Fibroblast of skin of right biceps (primary cell): Measurements from ENCODE around the gene SH3GLB1.

Source experiments
- DNase-seq: peaks from one replicate; pipeline ENCODE4 v3.0.0-alpha.2; 2013

Gene SH3GLB1

DNA sequence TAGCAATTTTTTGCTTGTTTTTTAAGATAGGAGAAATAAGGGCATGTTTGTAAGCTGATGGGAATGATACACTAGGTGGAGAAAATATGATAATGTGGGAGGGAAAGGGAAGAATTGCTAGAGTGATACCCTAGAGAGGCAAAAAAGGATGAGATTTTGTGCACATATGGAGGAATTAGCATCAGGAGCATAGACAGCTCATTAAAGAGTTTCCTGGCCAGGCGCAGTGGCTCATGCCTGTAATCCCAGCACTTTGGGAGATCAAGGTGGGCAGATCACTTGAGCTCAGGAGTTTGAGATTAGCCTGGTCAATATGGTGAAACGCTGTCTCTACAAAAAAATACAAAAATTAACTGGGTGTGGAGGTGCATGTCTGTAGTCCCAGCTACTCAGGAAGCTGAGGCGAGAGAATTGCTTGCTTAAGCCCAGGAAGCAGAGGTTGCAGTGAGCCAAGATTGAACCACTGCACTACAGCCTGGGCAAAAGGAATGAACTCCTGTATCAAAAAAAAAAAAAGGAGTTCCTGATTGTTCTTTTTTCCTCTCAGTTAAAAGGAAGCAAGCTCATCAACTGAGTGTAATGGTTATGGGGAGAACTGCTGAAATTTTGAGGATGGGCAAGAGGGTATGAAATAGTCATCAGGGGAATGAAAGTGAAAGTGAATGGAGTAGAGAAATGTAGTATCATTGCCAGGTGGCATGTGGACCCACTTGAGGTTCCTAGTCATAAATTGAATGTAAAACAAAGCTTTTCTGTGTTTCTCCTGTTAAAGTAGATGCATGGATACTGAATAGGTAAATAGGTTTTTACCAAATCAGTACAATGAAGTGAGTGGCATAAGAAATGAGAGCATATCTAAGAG lies 35.5 kb downstream of the SH3GLB1 start:
- no peak for DNase-seq

DNA sequence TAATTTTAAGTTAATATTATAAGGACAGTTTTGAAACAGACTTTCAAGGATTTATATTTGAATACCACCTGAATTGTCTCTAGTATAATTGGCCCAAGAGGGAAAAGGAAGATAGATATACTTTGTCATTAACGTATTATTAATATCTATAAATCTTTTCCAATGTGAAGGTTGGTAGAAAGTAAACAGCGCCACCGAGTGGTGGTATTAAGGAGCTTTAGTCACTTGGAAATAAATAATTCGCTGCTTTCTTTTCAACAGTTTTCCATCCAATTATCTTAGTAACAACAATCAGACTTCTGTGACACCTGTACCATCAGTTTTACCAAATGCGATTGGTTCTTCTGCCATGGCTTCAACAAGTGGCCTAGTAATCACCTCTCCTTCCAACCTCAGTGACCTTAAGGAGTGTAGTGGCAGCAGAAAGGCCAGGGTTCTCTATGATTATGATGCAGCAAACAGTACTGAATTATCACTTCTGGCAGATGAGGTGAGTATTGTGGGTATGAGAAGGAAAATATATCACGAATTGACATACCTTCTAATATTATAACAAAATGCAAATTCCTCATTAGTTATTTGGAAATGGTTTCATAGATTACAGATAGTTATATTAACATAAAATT lies 37.7 kb downstream of the SH3GLB1 start:
- peak; percentile 29 for DNase-seq

DNA sequence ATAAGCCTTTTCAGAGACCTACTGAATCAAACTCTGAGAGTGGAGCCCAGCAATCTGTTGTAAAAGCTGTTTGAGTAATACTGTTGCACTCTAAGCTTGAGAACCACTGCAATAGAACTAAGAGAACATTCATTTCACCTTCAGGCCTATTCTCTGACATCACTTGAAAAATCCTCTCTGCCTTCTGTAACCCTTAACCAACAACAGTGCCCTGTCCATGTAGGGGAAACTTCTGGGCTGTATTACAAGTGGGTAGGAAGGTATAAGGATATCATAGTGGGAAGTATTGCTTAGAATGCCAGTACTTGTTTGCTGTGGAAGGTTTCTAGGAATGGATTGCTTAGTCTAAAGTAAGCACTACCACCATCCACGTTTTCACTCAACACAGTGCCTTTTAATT lies 42.9 kb downstream of the SH3GLB1 start:
- no peak for DNase-seq

DNA sequence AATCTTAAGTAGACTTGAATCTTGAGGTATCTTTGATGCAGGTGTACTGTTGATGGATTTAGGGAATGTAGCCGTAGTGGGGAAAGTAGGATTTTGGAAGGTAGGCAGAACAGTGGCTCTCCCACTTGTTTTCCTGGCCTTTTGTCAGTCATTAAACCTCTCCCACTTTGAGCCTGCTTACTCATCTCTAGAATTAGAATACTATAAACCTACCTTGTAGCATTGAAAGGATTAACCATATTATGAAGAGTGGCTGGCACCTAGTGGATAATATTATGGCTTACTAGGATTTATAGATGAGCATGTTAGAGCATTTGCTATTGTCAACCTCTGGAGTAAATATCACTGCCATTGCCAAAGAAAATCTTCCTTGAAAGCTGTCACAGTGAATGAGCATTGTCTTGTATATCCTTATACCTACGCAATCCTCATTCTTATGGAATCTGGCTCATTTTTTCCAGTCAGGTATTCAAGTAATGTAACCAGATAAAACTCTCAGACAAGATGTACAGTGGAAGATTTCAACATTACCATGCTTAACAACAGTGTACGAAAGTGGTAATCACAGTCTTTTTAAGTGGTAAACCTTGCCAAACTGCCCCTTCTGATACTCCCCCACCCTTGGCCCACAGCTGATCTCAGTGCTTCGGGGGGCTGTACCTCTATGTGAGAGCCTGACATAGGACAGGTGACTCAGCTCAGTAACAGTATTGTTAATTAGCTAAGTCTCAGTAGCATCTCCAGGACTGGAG lies 44.4 kb downstream of the SH3GLB1 start:
- no peak for DNase-seq

DNA sequence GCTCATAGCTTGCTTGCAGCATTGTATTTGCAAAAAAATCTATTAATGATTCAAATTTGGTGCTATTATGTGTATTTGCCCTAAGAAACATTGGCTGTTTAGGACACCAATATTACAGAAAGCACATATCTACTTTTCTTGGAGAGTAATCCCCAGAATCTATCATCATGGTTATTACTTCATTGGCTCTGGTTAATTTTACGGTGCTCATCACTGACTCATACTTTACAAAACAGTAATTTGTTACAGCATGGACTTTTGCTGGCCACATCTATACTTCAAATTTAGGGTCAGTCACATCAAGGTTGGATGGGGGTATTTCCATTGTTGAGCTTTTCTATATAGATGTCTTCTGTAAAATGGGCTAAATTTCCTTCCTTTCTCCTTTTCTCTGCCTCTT lies 45.7 kb downstream of the SH3GLB1 start:
- no peak for DNase-seq

DNA sequence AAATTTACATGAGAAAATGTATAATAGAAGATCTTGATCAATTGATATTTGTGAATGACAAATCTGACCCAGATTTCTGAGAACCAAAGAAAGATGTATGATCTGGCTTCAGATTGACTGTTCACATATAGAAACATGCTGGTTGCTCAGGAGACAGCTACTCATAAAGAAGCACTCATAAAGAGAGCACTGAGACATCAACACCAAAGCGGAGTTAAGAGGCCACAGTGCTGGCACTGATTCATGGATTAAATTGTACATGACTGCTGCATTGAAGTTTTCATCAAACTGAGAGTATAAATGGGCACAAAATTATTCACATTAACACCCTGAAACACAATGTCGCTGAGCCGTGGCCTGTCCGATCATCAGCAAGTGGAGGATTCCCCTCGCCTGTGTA lies 46.2 kb downstream of the SH3GLB1 start:
- no peak for DNase-seq

DNA sequence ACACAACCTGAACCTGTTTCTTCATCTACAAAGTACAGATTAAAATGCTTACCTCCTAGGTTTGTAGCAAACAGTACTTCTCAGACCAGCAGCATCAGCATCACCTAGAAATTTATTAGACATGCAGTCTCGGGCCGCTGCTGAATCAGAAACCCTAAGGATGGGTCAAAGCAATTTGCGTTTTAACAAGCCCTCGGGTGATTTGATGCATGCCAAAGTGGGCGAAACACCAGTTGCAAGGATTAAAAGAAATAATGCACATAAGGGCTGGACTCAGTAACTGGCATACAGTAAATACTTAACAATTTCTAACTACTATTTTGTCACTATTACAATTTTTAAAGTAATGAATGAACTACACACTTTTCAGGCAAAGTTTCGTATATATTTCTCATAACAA lies 47.5 kb downstream of the SH3GLB1 start:
- no peak for DNase-seq

DNA sequence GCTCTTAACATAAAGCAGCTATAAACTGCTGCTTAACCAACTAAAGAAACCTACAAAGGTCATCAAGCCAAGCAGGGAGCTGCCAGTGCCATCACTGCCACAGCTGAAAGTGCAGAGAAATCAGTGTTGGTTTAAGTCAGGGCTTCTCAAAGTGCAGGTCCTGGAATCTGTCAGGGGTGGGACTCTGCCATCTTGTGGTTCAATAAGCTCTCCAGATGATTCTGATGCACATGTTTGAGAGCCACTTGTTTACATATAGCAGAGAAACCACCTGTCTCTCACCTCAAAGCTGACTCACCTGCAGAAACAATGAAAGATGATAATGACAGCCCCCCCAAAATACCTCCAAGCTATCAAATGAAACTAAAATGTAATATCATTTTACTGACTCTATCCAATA lies 49.3 kb downstream of the SH3GLB1 start:
- no peak for DNase-seq

DNA sequence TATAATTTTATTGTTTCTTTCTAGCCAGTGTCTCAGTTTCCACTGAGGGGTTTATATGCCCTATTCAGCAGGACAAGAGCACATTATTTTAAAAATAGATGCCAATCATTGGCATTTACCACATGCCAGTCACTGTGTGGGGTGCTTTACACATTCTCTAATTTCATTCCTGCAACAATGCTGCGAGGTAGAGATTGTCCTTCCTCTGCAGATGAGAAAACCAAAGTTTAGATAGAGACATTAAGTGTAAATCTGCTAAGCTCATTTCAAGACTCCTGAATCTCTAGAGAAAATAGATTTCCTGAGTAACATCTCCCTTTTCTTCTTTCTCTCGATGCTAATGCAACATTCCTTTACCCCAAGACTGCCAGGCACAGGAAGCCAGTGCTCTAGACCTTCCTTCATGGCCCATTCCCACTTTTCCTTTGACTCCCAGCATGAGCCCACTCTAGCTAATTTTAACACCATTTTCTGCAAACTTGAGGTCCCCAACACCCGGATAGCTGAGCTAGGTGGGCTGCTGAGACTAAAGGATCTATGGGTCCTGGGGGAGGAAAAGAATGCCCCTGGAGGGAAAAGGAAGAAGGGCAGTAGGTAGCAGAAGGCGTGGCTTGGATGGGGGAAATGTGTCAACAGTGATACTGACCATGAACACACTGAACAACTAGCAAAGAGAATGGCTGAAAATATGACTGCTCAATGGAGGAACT lies 50.0 kb downstream of the SH3GLB1 start:
- DNase-seq, result no peak

DNA sequence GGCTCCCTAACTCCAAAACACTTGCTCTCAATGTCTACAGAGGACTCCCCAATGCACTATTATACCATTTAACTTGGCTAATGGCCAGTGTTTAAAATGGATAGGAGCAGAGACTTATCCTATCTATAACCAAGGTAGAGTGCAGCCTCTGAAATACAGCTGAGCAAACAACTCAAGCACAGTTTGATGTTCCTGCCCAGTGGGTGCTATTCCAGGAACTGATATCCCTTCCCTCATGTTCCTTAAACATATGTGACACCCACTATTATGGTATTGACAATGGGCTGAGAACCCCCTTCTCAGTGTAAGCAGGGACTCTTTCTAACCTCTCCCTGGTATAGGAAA lies 51.7 kb downstream of the SH3GLB1 start:
- no peak for DNase-seq

DNA sequence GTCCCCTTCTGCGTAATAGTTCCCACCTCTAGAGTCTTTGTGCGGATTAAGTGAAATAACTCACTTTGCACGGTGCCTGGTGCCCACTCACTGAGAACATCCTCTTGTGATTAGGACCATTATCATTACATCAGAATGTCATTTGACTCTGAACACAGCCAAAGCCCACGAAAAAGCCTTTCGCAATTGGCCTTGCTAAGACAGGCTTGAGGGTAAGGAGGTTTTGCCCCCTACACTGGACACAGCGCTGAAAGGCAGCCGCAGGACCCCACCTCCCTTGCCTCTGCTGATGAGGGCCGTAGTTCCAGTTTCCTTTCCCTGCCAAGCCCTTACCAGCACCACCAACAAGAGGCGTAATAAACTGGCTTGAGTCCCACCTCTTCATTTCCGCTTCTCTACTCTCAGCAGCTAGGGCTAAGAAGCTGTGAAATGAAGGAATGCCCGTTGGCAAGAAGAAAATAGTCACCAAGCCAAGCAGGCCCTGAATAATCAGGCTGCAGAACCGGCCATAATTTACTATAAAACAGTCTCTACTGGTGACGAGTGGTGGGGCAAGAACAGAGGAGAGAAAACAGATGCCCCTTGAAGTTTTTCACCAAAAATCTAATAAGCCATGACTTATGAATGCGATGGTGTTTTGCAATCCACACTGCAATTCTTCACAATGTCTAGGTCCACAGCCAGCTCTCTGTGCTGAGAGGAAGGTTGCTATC lies 53.1 kb downstream of the SH3GLB1 start:
- no peak for DNase-seq

DNA sequence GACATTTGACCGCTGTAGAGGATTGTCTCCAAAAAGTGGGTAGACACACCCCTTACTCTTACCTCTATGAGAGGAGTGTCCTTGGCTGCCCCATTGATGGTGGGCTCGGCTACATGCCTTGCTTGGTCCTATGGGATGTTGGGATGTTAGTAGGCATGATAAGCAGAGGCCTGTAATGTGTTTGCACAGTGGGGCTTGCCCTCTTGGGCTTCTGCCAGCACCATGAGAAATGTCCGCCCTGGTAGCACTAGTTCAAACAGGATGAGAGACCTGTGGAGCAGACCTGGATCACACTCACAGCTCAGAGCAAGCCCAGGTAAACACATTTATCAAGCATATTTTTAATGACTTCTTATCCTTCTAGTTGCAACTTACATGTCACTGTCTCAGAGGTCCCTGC lies 54.2 kb downstream of the SH3GLB1 start:
- DNase-seq, result no peak

DNA sequence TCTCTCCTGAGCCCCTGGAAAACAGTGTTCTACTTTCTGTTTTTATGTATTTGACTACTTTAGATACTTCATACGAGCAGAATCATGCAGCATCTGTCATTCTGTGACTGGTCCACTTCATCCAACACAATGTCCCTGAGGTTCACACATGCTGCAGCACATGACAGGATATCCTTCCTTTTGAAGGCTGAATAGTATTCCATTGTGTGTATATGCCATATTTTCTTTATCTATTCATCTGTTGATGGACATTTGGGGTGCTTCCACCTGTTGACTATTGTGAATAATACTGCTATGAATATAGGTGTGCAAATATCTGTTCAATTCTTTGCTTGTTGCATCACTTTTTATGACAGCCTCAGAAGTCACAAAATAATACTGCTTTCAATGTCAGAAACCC lies 55.8 kb downstream of the SH3GLB1 start:
- no peak for DNase-seq

DNA sequence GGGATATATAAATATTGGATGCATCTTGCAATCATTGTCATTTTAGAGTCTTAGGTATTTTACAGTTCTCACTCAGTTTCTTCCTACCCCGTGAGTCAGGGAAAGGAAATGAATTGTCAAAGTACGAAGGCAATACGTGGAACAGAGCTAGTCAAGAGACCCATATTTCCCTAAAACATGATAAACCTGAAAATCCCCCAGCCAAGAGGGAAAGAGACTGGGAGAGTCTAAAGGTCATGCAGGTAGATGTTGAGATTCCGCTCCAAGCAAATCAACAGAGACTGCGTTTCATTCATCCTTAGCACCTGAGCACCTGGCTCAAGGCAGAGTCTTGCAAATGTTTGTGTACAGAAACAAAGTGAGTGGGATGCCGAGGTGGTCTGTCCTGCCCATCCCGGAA lies 58.0 kb downstream of the SH3GLB1 start:
- no peak for DNase-seq

DNA sequence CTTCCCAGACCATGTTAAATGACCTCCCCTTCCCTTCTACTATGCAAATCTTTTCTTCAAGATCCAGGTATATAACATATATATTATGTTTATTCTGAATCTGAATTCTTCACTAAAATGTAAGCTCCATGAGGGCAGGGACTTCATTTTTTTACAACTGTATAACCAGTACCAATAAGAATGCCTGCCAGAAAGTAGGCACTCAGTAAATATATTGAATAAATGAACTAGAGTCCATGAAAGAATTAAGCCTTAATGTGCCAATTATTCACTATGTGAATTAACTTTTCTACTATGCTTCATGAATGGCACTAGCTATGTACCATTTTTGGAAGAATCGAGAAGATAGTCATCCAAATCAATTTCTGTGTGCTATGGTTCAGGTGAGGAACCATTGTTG lies 60.1 kb downstream of the SH3GLB1 start:
- no peak for DNase-seq

DNA sequence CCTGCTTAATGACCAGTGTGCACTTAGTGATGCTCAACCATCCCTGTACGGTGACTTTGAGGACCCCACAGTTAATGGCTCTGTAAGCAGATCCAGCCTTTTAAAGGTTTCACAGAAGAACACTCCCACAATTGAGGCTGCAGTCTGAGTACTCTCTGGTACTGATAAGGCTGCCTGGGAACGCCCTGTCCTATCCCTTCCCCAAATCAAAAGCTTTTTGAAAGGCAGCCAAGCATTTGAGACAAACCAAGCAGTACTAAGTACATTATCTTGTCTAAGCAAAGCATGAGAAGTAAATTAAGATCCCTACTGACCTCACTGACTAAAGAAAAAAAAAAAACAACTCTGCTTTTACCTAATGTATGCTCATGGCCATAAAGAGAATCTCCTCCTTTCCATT lies 60.7 kb downstream of the SH3GLB1 start:
- DNase-seq, result no peak

DNA sequence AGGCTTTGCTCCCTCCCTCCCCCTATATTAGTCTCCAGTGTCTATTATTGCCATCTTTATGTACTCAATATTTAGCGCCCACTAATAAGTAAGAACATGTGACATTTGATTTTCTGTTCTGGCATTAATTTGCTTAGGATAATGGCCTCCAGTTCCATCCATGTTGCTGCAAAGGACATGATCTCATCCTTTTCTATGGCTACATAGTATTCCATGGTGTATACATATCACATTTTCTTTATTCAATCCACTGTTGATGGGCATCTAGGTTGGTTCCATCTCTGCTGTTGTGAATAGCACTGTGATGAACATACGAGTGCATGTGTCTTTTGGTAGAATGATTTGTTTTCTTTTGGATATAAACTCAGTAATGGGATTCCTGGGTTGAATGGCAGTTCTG lies 61.3 kb downstream of the SH3GLB1 start:
- DNase-seq, result no peak

DNA sequence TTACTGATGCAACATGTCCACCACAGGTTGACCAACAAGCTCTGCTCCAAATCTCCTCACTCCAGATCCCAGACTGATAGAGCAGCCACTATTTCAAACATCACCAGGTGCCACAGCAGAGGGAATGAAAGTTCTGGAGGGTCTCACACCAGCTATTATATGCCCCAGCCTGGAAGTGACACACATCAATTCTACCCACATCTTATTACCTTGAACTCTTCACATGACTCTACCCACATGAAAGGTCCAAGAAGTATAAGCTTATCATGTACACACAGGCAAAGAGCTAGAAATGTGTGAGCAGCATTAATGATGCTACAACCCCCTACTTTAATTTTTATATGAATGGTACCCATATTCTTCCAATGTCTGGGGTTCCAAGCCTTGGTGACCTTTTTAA lies 64.2 kb downstream of the SH3GLB1 start:
- no peak for DNase-seq

DNA sequence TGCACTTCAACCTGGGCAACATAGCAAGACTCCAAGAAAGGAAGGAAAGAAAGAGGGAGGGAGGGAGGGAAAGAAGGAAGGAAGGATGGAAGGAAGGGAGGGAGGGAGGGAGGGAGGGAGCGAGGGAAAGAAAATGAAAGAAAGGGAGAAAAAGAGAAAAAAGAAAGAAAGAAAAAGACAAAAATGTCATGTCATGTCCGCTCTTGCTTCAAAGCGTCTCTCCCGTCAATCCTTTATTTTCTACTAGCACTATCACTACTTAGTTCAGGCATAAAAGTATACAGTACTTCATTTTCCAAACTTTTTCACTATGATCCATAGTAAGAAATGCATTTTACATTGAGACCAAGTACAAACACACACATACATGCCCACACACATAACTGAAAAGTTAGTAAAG lies 64.7 kb downstream of the SH3GLB1 start:
- DNase-seq, result no peak

DNA sequence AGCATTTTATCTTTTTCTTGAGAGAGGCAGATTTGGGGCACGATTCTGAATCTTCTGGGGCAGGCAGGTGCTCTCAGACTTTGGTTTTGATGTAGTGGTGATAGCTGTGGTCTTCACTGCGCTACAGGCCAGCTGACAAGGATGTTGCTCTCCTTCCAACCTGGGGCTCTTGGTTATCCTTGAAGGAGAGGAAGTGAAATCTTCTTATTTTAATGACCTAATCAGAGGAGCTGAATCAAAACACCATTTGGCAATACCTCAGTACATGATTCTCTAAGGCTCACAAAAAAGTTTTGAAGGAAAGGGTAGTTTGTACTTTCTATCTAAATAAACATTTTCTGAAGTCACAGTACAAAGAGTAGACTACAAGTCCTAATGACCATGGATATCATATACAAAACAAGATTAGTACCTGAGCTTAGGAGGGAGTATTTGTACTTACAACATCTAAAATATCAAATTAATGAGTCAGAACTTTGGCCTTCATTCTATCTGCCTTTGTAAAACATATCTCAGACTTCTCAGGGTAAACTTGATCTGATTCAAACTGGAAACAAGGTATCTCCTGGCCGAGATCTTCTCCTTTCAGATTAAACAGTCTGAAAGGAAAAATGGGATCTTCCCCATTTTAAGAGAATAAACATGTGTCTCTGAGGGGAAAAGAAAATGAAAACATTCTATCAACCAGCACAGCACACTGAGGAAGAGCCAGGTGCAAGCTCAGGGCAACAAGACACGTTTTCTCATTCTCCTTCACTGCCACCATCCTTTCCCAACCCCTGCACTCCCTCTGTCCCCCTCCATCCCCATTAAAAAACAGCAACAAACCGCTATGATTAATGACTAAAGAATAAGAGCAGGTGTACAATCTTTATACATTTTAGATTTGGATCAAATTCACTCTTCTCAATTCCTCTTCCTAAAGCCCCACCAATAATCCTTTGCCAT lies 69.2 kb downstream of the SH3GLB1 start:
- no peak for DNase-seq
